ENCODE measurements around the gene TP53AIP1. TPM values are rescaled to one million over a fixed set of nuclear protein-coding genes. Genes with fewer than 3 reads are reported as not detected.
A peak's percentile ranks its signal among the peaks of the same experiment; 100 is the strongest.

Gene TP53AIP1, protein sequence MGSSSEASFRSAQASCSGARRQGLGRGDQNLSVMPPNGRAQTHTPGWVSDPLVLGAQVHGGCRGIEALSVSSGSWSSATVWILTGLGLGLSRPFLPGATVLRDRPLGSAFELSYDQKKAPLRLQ
- 0.17 TPM in 1 of 3 replicates, not detected in the others for total RNA-seq
- long read RNA-seq: 0 reads

- Mint-ChIP-seq H3K27ac (ENCODE audit: unreplicated experiment) (no peak within 1 kb of the TSS), H3K4me3 (ENCODE audit: unreplicated experiment) (no peak within 1 kb of the TSS), H3K36me3 (ENCODE audit: low read depth) (no peaks in the 10 kb centered on the region), H3K9me3 (ENCODE audit: low read depth) (no peaks in the 10 kb centered on the region), H3K4me1 (ENCODE audit: low read depth) (peaks cover 4% of the 10 kb centered on the region), H3K27me3 (ENCODE audit: low read depth) (peaks cover 9% of the 10 kb centered on the region)
- TF ChIP-seq CTCF (IDR thresholded peaks at IDR 0.05): no peak
- no peak for DNase-seq (ENCODE audit: low spot score)
Measured at GRCh38 chr11:128942817-128943427, at the start of gene TP53AIP1. Gene TP53AIP1 (minus strand): TSS chr11:128942871. CDS start chr11:128937818, 5,053 bp downstream.

DNA sequence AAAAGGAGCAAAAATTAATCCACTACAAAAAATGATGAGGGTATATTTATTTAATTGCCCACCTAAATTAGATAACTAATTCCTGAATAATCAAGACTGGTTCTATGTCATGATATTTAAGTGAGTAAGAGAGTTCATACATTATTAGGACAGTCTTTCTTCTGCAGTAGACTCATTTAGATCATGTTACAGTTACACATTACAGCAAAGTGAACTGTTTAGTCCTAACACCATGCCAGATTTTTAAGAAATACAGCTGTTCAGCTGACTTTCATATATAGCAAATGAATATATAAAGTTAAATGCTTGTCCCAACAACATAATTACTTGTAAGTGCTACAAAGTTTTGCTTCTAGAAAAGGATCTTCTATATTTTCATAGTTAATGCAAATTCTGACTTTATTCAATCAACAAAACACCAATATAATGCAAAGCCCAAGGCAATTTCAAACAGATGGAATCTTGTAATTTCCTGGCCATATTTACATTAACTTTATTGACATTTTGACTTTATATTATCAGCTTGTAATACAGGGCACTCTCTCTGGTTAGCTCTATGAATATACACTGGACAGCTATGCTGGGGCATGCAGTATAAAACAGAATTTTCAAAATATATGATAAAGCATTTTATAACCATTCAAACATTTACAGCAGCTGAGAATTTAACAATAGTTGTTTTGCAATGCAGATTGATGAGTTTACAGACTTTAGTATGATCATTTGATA lies 45.7 kb upstream of the TP53AIP1 start:
- H3K36me3 Mint-ChIP-seq (ENCODE audit: low read depth): peaks cover 2% of the 10 kb centered on the region
- H3K4me3 Mint-ChIP-seq (ENCODE audit: unreplicated experiment): no peak overlapping the region
- no peak overlapping the region for H3K27ac Mint-ChIP-seq (ENCODE audit: unreplicated experiment)
- peaks cover 6% of the 10 kb centered on the region for H3K9me3 Mint-ChIP-seq (ENCODE audit: low read depth)
- no peaks in the 10 kb centered on the region for H3K27me3 Mint-ChIP-seq (ENCODE audit: low read depth)
- no peak for DNase-seq (ENCODE audit: low spot score)
- H3K4me1 Mint-ChIP-seq (ENCODE audit: low read depth): peaks cover 7% of the 10 kb centered on the region
- no peak for TF ChIP-seq CTCF (IDR thresholded peaks at IDR 0.05)

DNA sequence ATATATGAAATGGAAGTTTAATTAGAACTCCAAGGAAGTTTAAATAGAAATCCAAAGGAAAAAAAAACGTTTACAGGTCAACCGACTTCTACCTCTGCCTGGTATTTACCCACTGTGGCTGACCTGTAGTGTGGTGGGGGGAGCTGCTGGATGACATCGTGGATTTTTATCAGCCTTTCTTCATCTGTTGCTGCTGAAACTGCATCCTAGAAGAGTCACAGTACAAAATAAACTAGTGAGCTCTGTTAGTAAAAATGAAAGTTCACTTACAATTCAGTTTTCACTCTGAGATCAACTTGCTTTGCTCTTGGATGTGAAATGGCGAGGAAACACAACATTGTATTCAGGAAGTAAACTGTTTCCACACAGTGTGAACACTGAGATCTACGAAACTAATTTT lies 43.2 kb upstream of the TP53AIP1 start:
- Mint-ChIP-seq H3K27ac (ENCODE audit: unreplicated experiment) (peak overlapping the region; percentile 38), H3K9me3 (ENCODE audit: low read depth) (peaks cover 6% of the 10 kb centered on the region), H3K36me3 (ENCODE audit: low read depth) (peaks cover 4% of the 10 kb centered on the region), H3K4me3 (ENCODE audit: unreplicated experiment) (no peak overlapping the region), H3K27me3 (ENCODE audit: low read depth) (no peaks in the 10 kb centered on the region), H3K4me1 (ENCODE audit: low read depth) (peaks cover 16% of the 10 kb centered on the region)
- TF ChIP-seq CTCF (IDR thresholded peaks at IDR 0.05): no peak
- no peak for DNase-seq (ENCODE audit: low spot score)

- no peak overlapping the region for H3K27ac Mint-ChIP-seq (ENCODE audit: unreplicated experiment)
- DNase-seq (ENCODE audit: low spot score): no peak
- TF ChIP-seq CTCF (IDR thresholded peaks at IDR 0.05): no peak
- H3K4me1 Mint-ChIP-seq (ENCODE audit: low read depth): peaks cover 16% of the 10 kb centered on the region
- no peaks in the 10 kb centered on the region for H3K9me3 Mint-ChIP-seq (ENCODE audit: low read depth)
- peaks cover 10% of the 10 kb centered on the region for H3K36me3 Mint-ChIP-seq (ENCODE audit: low read depth)
- H3K27me3 Mint-ChIP-seq (ENCODE audit: low read depth): no peaks in the 10 kb centered on the region
- H3K4me3 Mint-ChIP-seq (ENCODE audit: unreplicated experiment): no peak overlapping the region
Measured at GRCh38 chr11:128983023-128983422, 40.4 kb upstream of the TP53AIP1 start.

DNA sequence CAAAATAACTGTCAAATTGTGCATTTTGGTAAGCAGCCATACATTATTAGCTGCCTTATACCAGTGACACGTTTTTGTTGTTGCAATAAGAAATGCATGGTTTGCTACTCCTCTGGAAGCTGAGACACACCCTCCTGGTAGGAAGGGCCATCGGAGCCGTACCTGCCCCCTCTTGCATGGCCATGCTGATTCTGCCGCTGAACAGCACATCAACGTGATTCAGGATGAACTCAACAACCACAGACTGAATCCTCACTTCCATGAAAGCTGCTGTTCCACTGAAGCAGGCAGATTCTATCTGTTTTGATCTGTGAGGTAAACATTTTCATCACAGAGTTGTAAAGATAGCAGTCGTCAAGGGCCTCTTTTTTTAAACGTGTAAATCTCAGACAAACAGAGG lies 38.6 kb upstream of the TP53AIP1 start:
- no peak for DNase-seq (ENCODE audit: low spot score)
- no peak for TF ChIP-seq CTCF (IDR thresholded peaks at IDR 0.05)
- Mint-ChIP-seq H3K27me3 (ENCODE audit: low read depth) (no peaks in the 10 kb centered on the region), H3K27ac (ENCODE audit: unreplicated experiment) (no peak overlapping the region), H3K36me3 (ENCODE audit: low read depth) (peaks cover 21% of the 10 kb centered on the region), H3K4me3 (ENCODE audit: unreplicated experiment) (no peak overlapping the region), H3K9me3 (ENCODE audit: low read depth) (no peaks in the 10 kb centered on the region), H3K4me1 (ENCODE audit: low read depth) (peaks cover 14% of the 10 kb centered on the region)

Measured in chondrocyte (in vitro differentiated cells).